GM12865 (cell line): ENCODE results near the gene GAK.

Experiments used
- DNase-seq: peaks from one replicate; pipeline ENCODE4 v3.0.0; 2010; ENCODE audit warnings: low read depth
- H3K4me3 ChIP-seq: 2 replicates; pipeline ENCODE4 v1.5.1; 2011; ENCODE audit warnings: mild to moderate bottlenecking, low read depth, low read length, control low read depth
- TF ChIP-seq, protein P1 (sequence below): IDR thresholded peaks from 2 replicates; pipeline ENCODE4 v1.5.1; 2011; ENCODE audit warnings: low read length, control low read depth, low read depth, inconsistent platforms; ENCODE audit not compliant: insufficient read depth; ENCODE audit errors: missing control alignments

The GAK gene

DNA sequence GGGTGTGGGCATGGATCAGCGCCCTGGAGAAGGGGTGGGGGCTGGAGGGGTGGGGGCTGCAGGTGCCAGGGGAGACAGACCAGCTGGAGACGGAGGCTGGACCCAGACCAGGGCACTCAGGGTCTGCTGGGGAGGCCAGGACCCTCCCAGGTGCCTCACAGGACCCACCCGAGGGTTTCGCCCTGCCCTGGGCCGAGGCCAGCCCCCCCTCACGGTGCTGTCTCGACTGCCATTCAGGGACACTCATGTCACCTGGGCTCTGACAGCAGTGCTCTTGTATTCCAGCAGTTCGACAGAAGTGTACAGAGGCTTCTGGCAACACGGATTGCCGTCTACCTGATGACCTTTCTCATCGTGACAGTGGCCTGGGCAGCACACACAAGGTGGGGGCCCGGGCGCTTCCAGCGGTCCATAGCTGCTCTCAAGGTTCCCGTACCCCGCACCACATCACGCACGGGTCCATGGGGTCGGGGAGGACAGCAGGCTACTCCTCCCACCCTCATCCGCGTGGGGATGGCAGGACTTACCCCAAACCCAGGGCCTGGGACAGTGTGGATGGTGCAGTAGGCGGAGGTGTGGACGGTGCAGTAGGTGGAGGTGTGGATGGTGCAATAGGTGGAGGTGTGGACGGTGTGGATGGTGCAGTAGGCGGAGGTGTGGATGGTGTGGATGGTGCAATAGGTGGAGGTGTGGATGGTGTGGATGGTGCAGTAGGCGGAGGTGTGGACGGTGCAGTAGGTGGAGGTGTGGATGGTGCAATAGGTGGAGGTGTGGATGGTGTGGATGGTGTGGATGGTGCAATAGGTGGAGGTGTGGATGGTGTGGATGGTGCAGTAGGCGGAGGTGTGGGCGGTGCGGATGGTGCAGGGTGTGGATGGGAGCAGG lies 18.3 kb upstream of the GAK start:
- no peak for DNase-seq
- TF ChIP-seq, protein P1, sequence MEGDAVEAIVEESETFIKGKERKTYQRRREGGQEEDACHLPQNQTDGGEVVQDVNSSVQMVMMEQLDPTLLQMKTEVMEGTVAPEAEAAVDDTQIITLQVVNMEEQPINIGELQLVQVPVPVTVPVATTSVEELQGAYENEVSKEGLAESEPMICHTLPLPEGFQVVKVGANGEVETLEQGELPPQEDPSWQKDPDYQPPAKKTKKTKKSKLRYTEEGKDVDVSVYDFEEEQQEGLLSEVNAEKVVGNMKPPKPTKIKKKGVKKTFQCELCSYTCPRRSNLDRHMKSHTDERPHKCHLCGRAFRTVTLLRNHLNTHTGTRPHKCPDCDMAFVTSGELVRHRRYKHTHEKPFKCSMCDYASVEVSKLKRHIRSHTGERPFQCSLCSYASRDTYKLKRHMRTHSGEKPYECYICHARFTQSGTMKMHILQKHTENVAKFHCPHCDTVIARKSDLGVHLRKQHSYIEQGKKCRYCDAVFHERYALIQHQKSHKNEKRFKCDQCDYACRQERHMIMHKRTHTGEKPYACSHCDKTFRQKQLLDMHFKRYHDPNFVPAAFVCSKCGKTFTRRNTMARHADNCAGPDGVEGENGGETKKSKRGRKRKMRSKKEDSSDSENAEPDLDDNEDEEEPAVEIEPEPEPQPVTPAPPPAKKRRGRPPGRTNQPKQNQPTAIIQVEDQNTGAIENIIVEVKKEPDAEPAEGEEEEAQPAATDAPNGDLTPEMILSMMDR: no peak
- H3K4me3 ChIP-seq: no peak overlapping the region

DNA sequence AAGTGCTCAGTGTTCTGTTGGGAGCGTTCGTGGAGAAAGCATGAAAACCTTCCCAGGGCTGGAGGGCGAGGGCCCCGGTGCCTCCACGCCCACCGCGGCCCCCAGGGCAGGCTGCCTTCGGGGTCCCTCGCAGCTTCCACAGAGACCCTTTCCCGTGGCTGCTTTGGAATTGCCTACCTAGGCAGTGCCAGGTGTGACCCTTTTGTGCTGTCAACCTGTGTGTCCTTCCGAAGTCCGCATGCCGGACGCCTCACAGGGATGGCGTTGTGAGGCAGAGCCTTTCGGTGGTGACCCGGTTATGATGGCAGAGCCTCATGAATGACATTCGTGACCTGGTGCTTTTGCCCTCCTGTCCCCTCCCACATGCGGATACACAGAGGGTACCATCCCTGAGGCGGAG lies 17.5 kb upstream of the GAK start:
- no peak for DNase-seq
- TF ChIP-seq, protein P1: no peak
- H3K4me3 ChIP-seq: no peak overlapping the region

DNA sequence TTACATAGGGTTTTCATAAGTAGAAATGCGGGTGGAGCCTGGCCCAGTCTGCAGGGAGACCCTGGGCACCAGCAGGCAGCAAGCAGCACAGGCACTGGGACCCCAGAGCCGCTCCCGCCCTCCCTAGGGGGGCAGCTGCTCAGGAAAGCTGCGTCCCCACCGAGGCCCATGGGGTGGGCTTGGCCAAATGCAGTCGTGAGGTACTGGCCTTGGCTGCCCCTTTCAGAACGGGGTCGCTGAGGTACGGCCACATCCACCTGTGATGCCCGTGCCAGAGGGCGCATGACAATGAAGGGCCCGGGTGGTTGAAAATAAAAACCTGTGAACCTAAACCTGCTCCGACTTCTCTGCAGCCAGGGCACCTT lies 16.8 kb upstream of the GAK start:
- TF ChIP-seq, protein P1: no peak
- no peak overlapping the region for H3K4me3 ChIP-seq
- no peak for DNase-seq

DNA sequence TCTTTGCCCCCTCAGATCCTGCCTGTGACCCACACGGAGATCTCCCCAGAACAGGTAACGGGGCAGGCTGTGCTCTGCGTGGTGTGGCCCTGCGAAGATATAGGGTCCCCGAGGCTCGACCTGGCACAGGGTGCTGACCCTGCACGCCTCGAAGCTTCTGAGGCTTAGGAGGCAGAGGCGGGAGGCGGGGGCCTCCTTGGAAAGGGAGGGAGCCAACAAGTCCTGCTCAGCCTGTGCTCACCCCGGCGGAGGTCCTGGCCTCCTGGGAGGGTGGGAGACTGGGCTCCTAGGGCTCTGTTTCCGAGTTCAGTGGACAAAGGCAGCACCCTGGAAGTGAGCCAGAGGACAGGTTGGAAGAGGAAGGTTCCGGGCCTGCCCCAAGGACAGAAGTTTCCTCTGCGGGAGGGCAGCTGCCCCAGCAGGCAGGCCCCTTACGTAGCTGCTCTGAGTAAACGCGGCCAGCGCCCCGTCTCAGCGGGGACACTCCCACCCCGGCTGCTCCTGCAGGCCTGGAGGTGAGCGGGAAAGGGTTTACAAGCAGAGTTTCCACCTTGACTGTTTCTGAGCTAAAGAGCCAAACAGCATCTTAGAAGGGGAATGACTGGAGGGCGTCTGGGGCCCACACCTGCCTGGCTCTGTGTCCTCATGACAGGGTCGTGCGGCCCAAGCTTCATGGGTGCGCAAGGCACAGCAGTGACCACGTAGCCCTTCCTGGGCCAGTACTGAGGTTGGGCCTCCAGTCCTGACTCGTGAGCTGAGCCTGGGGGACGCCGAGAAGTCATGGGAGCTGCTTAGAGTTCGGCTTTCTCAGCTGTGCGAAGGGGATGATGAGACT lies 16.2 kb upstream of the GAK start:
- TF ChIP-seq, protein P1: no peak
- DNase-seq: no peak
- no peak overlapping the region for H3K4me3 ChIP-seq

DNA sequence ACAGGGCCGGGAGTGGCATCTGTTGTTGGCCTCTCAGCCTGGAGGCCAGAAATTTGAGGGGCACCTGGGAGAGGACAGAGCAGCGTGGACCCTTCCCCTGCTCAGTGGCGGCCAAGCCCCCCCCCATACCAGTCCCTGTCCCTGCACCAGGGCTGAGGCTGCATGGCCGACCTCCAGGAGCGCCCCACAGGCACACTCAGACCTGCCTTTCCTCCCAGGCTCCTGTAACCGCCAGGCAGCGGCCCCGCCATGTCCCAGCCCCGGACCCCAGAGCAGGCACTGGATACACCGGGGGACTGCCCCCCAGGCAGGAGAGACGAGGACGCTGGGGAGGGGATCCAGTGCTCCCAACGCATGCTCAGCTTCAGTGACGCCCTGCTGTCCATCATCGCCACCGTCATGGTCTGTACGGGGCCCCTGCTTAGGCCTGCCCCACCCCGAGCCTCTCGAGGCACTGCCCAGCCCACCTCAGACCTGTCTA lies 15.4 kb upstream of the GAK start:
- DNase-seq: no peak
- TF ChIP-seq, protein P1: no peak

DNA sequence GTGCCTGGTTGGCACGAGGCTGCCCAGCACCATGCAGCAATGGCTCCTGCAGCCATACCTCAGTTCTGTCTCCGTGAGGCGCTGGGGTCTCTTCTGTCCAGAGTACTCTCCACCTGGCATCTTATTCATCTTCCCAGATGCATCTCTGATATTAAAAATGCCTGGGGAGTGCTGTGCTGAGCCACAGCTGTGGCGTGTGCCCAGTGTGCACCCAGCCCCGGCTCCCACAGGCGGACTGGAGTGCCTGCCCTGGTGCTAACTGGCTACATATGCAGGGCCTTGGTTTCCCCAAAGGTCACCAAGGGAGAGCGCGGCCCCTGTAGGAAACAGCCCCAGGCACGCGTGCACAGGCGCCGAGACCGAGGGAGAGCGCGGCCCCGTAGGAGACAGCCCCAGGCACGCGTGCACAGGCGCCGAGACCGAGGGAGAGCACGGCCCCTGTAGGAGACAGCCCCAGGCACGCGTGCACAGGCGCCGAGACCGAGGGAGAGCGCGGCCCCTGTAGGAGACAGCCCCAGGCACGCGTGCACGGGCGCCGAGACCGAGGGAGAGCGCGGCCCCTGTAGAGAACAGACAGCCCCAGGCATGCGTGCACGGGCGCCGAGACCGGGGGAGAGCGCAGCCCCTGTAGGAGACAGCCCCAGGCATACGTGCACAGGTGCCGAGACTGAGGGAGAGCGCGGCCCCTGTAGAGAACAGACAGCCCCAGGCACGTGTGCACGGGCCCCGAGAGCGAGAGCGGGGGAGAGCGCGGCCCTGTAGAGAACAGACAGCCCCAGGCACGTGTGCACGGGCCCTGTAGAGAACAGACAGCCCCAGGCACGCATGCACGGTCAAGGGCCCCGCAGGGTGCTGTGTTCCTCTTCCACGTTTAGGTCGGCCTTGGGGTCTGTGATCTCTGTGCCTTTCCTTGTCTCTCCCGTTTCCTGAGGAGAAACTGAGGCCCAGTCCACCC lies 14.7 kb upstream of the GAK start:
- TF ChIP-seq, protein P1: no peak
- DNase-seq: no peak
- H3K4me3 ChIP-seq: no peak overlapping the region

More for the DNA sequence above, 15.4 kb upstream of the GAK start:
- H3K4me3 ChIP-seq: no peak overlapping the region
